HG03108 (cell line): ENCODE results near the gene DICER1.
"Not testable (repeated sequence)": the region's sequence is repeated elsewhere in the genome, so short reads cannot be mapped to it uniquely, and the experiment has no call there.

Experiments used
- ATAC-seq: cut with Tn5 transposase; IDR thresholded peaks from one replicate; pipeline ENCODE4 v1.9.1; 2021; ENCODE audit warnings: moderate library complexity; ENCODE audit not compliant: unreplicated experiment

The DICER1 gene

GRCh38 chr14:95157327-95158189 is at the start of gene DICER1:
TSS of gene DICER1 (minus strand) at chr14:95157529. CDS start at chr14:95133458, 24,071 bp downstream.
- ATAC-seq, result peak; percentile 74

GRCh38 chr14:95206534-95206933 is 49.2 kb upstream of the DICER1 start:
- ATAC-seq, result no peak

GRCh38 chr14:95204705-95205104 is 47.4 kb upstream of the DICER1 start:
- ATAC-seq, result no peak

GRCh38 chr14:95201745-95202144 is 44.4 kb upstream of the DICER1 start:
- ATAC-seq, result not testable (repeated sequence)

- ATAC-seq, result no peak
Measured at GRCh38 chr14:95200404-95200803, 43.1 kb upstream of the DICER1 start.

- ATAC-seq, result no peak
Measured at GRCh38 chr14:95199298-95199983, 42.1 kb upstream of the DICER1 start.

- no peak for ATAC-seq
Measured at GRCh38 chr14:95198320-95198719, 41.0 kb upstream of the DICER1 start.

- ATAC-seq, result no peak
Measured at GRCh38 chr14:95197551-95197950, 40.2 kb upstream of the DICER1 start.

- ATAC-seq, result no peak
Measured at GRCh38 chr14:95196826-95197545, 39.7 kb upstream of the DICER1 start.

- peak; percentile 50 for ATAC-seq
Measured at GRCh38 chr14:95196268-95196667, 38.9 kb upstream of the DICER1 start.

GRCh38 chr14:95195031-95195430 is 37.7 kb upstream of the DICER1 start:
- no peak for ATAC-seq

GRCh38 chr14:95193081-95193480 is 35.8 kb upstream of the DICER1 start:
- ATAC-seq, result no peak

GRCh38 chr14:95192311-95192710 is 35.0 kb upstream of the DICER1 start:
- no peak for ATAC-seq

GRCh38 chr14:95191445-95192199 is 34.3 kb upstream of the DICER1 start:
- ATAC-seq, result no peak

GRCh38 chr14:95190857-95191256 is 33.5 kb upstream of the DICER1 start:
- ATAC-seq, result no peak

- ATAC-seq, result no peak
Measured at GRCh38 chr14:95190346-95190840, 33.1 kb upstream of the DICER1 start.

- no peak for ATAC-seq
Measured at GRCh38 chr14:95189367-95190132, 32.2 kb upstream of the DICER1 start.

GRCh38 chr14:95188380-95188779 is 31.1 kb upstream of the DICER1 start:
- no peak for ATAC-seq

- no peak for ATAC-seq
Measured at GRCh38 chr14:95185767-95186392, 28.6 kb upstream of the DICER1 start.
